Caco-2 (cell line): ENCODE data around the gene EMILIN3. TPM values are rescaled to one million over a fixed set of nuclear protein-coding genes. Genes with fewer than 3 reads are reported as not detected.
A peak's percentile ranks its signal among the peaks of the same experiment; 100 is the strongest.

Experiments
- BruUV-seq: library from RNA; stranded (reverse); fragments of 400-500 nt; replicated peaks from 2 replicates; lab custom pipeline; 2021; lab: Mats Ljungman, UMichigan
- CTCF ChIA-PET: fragments of 300-600 bp; sonication (Branson Sonifier 250); formaldehyde crosslinking; loops from one replicate; lab custom pipeline; 2022; ENCODE audit warnings: antibody characterized with exemption; lab: Charles Lee
- POLR2A ChIA-PET: fragments of 300-600 bp; sonication (Branson Sonifier 250); formaldehyde crosslinking; loops from one replicate; lab custom pipeline; 2022; ENCODE audit warnings: antibody characterized with exemption; lab: Charles Lee
- DNase-seq, 2 experiments: peaks; one replicate each; pipeline versions ENCODE4 v3.0.0 to v3.0.0-alpha.2; 2020 to 2022
- H3K27me3 ChIP-seq: replicated peaks from 2 replicates; pipeline ENCODE4 v1.6.0; 2011; ENCODE audit warnings: low read length; ENCODE audit not compliant: control insufficient read depth, insufficient read depth
- H3K36me3 ChIP-seq: 2 replicates; pipeline ENCODE4 v1.5.1; 2011; ENCODE audit warnings: low read length; ENCODE audit not compliant: control insufficient read depth, insufficient read depth
- H3K4me1 ChIP-seq: fragments of 250-450 bp; sonication (Bioruptor Pico); 2 replicates; pipeline ENCODE4 v1.5.1; 2020; ENCODE audit warnings: mild to moderate bottlenecking
- H3K4me3 ChIP-seq: 2 replicates; pipeline ENCODE4 v1.5.1; 2011; ENCODE audit warnings: low read depth, mild to moderate bottlenecking, control low read depth, low read length
- H3K9me3 ChIP-seq: fragments of 250-450 bp; sonication (Bioruptor Pico); 2 replicates; pipeline ENCODE4 v1.5.1; 2020; ENCODE audit warnings: mild to moderate bottlenecking, moderate library complexity
- H3K27ac Mint-ChIP-seq: one replicate; pipeline ENCODE4 v1.8.0; 2022; ENCODE audit warnings: mixed read lengths; ENCODE audit not compliant: unreplicated experiment
- H3K27me3 Mint-ChIP-seq: one replicate; pipeline ENCODE4 v1.8.0; 2022; ENCODE audit warnings: mixed read lengths; ENCODE audit not compliant: insufficient read depth, unreplicated experiment
- H3K36me3 Mint-ChIP-seq: one replicate; pipeline ENCODE4 v1.8.0; 2022; ENCODE audit warnings: mild to moderate bottlenecking, mixed read lengths; ENCODE audit not compliant: insufficient read depth, unreplicated experiment
- H3K4me1 Mint-ChIP-seq: one replicate; pipeline ENCODE4 v1.8.0; 2022; ENCODE audit warnings: low read depth, mixed read lengths; ENCODE audit not compliant: unreplicated experiment
- H3K4me3 Mint-ChIP-seq: one replicate; pipeline ENCODE4 v1.8.0; 2022; ENCODE audit warnings: mild to moderate bottlenecking, moderate library complexity, mixed read lengths; ENCODE audit not compliant: unreplicated experiment
- H3K9me3 Mint-ChIP-seq: one replicate; pipeline ENCODE4 v1.8.0; 2022; ENCODE audit warnings: mixed read lengths; ENCODE audit not compliant: unreplicated experiment
- intact Hi-C: fragments of 100-400 bp; cut with micrococcal nuclease; formaldehyde crosslinking; loops from one replicate; pipeline ENCODE4 v1.10.0; 2022; ENCODE audit not compliant: unreplicated experiment
- total RNA-seq: library from RNA; stranded (reverse); gene quantifications from 2 replicates; pipeline ENCODE4 v1.2.3, GENCODE V29; 2022
- TF ChIP-seq, protein P1 (sequence below), 2 experiments: fragments of 200-600 bp in 1 of 2; IDR thresholded peaks; 1 replicate in 1 of 2; 2 replicates in 1 of 2; pipeline versions ENCODE4 v1.5.1 to v1.8.0; 2011 to 2022; ENCODE audit warnings: antibody characterized with exemption in 1 of 2, control low read depth in 1 of 2, inconsistent platforms in 1 of 2, low read depth in 1 of 2, low read length in 1 of 2, mild to moderate bottlenecking in 1 of 2, moderate library complexity in 1 of 2; ENCODE audit not compliant: insufficient read depth in 1 of 2, severe bottlenecking in 1 of 2, unreplicated experiment in 1 of 2

The EMILIN3 gene
- total RNA-seq, 1 experiment from 2014 or later = 0.50 TPM

GRCh38 chr20:41361757-41362747, 4.6 kb downstream of the EMILIN3 start:
- Mint-ChIP-seq H3K4me3 (no peak overlapping the region), H3K36me3 (no peaks in the 10 kb centered on the region), H3K9me3 (no peaks in the 10 kb centered on the region), H3K4me1 (peaks cover 6% of the 10 kb centered on the region), H3K27me3 (peaks cover 15% of the 10 kb centered on the region), H3K27ac (no peak overlapping the region)
- no TSS peak for BruUV-seq
- TF ChIP-seq, protein P1, sequence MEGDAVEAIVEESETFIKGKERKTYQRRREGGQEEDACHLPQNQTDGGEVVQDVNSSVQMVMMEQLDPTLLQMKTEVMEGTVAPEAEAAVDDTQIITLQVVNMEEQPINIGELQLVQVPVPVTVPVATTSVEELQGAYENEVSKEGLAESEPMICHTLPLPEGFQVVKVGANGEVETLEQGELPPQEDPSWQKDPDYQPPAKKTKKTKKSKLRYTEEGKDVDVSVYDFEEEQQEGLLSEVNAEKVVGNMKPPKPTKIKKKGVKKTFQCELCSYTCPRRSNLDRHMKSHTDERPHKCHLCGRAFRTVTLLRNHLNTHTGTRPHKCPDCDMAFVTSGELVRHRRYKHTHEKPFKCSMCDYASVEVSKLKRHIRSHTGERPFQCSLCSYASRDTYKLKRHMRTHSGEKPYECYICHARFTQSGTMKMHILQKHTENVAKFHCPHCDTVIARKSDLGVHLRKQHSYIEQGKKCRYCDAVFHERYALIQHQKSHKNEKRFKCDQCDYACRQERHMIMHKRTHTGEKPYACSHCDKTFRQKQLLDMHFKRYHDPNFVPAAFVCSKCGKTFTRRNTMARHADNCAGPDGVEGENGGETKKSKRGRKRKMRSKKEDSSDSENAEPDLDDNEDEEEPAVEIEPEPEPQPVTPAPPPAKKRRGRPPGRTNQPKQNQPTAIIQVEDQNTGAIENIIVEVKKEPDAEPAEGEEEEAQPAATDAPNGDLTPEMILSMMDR (IDR thresholded peaks at IDR 0.05; ENCODE audit: insufficient read depth in 1 of 2, low read depth in 1 of 2, low read length in 1 of 2, severe bottlenecking in 1 of 2, unreplicated experiment in 1 of 2) = no peak
- Histone ChIP-seq H3K4me1 (0 out of 2 replicates have a peak, but pooled peaks cover 6% of the 10 kb centered on the region), H3K4me3 (no peak overlapping the region), H3K9me3 (no peaks in the 10 kb centered on the region), H3K36me3 (peaks cover 1% of the 10 kb centered on the region; the same call in 1 of the 2 replicates), H3K27me3 (peaks cover 8% of the 10 kb centered on the region)
- DNase-seq = peak in 1 of 2 experiments; percentile 58
- intact Hi-C loops = no loop called here
- ChIA-PET POLR2A (interaction anchor here (0.6 kb wide), 1 partner anchor 201 kb away, joined by 3 read pairs; no protein-coding TSS in a partner anchor), CTCF (interaction anchor here (1.0 to 2.0 kb wide), 2 partner anchors 10 to 21 kb away, joined by 3 to 12 read pairs; partner anchors contain the start of gene LPIN3)

DNA sequence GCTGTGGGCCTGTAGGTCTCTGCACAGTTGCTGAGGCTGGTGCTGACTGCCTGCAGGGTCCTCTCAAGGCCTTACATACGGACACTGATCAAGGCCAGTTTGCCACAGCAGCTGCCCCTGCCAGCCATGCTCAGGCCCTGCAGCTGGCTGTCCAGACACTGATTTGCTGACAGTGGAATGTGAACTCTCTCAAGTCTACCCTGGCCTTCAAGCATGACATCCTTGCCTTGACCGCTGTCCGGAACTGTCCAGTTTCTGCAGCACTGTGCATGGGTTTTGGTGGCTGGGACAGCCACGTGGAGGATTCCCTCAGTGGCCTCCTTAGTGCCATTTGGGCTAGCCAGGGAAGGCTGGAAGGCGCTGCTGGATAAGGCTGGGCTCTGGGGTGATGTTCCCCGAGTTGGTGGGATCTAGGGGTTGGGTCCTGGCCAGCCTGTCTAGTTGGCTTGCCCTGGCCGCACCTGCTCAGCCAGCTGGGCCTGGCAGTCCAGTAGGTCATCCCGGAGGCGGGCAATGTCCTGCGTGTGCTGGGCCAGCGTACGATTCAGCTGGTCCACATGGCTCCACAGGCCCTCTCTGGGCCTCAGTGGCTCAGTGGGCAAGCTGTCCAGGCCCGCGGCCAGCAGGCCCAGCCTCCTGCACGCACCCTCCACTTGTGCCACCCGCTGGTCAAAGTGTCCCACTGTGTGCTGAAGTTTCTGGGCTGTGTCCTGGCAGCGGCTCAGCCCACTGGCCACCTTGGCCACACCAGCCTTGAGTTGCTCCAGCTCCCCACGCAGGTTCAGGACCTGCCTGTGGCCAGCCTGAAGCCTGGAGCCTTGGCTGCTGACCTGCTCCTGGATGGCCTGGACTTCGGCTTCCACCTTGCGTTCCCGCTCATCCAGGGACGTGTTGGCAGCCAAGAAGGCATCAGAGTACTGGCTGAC, 5.5 kb downstream of the EMILIN3 start:
- no peak overlapping the region for H3K4me3 Mint-ChIP-seq
- TF ChIP-seq, protein P1 (IDR thresholded peaks at IDR 0.05; ENCODE audit: insufficient read depth in 1 of 2, low read depth in 1 of 2, low read length in 1 of 2, severe bottlenecking in 1 of 2, unreplicated experiment in 1 of 2) = no peak
- peaks cover 1% of the 10 kb centered on the region; the same call in 1 of the 2 replicates for H3K36me3 ChIP-seq
- H3K4me1 Mint-ChIP-seq = peaks cover 5% of the 10 kb centered on the region
- BruUV-seq = no TSS peak
- peaks cover 13% of the 10 kb centered on the region for H3K27me3 Mint-ChIP-seq
- no peaks in the 10 kb centered on the region for H3K9me3 ChIP-seq
- peaks cover 8% of the 10 kb centered on the region for H3K27me3 ChIP-seq
- no peak overlapping the region for H3K27ac Mint-ChIP-seq
- no peaks in the 10 kb centered on the region for H3K36me3 Mint-ChIP-seq
- no peak for DNase-seq
- intact Hi-C loops = no loop called here
- H3K4me1 ChIP-seq = 0 out of 2 replicates have a peak, but pooled peaks cover 4% of the 10 kb centered on the region
- no peaks in the 10 kb centered on the region for H3K9me3 Mint-ChIP-seq
- ChIA-PET CTCF (interaction anchor here (0.5 to 2.0 kb wide), 2 partner anchors 20 to 21 kb away, joined by 4 to 12 read pairs; partner anchors contain the start of gene LPIN3), POLR2A (no interaction called here)
- H3K4me3 ChIP-seq = no peak overlapping the region
